Keratinocyte (primary cell): ENCODE measurements around the gene MAP3K3. TPM values are rescaled to one million over a fixed set of nuclear protein-coding genes. Genes with fewer than 3 reads are reported as not detected.

Experiments
- DNase-seq: peaks from one replicate; pipeline ENCODE4 v3.0.0-alpha.2; 2011; ENCODE audit warnings: low read depth, missing footprints, low spot score
- FAIRE-seq: peaks from 2 replicates; lab custom pipeline; 2011; peaks lifted over from hg19 to GRCh38; lab: Jason Lieb, UNC
- H2AFZ ChIP-seq: 2 replicates; pipeline ENCODE4 v1.6.0; 2012; ENCODE audit warnings: low read length, control low read depth, inconsistent platforms; ENCODE audit not compliant: control insufficient read depth
- H3K27ac ChIP-seq: 2 replicates; pipeline ENCODE4 v1.5.1; 2011; ENCODE audit warnings: low read length; ENCODE audit not compliant: control insufficient read depth, insufficient read depth
- H3K27me3 ChIP-seq: 3 replicates; pipeline ENCODE4 v1.6.0; 2011; ENCODE audit warnings: low read length; ENCODE audit not compliant: control insufficient read depth, insufficient read depth; ENCODE audit errors: extremely low read depth
- H3K36me3 ChIP-seq, 2 experiments: 2 replicates in 1 of 2; 3 replicates in 1 of 2; pipeline ENCODE4 v1.5.1; 2011; ENCODE audit warnings: low read length in 2 of 2, mild to moderate bottlenecking in 1 of 2; ENCODE audit not compliant: control insufficient read depth in 2 of 2, insufficient read depth in 2 of 2; ENCODE audit errors: extremely low read depth in 1 of 2
- H3K4me1 ChIP-seq: 3 replicates; pipeline ENCODE4 v1.5.1; 2011; ENCODE audit warnings: low read length; ENCODE audit not compliant: control insufficient read depth, insufficient read depth; ENCODE audit errors: extremely low read depth
- H3K4me2 ChIP-seq: 3 replicates; pipeline ENCODE4 v1.6.0; 2011; ENCODE audit warnings: low read depth, low read length; ENCODE audit not compliant: control insufficient read depth, insufficient read depth; ENCODE audit errors: extremely low read depth
- H3K4me3 ChIP-seq, 3 experiments: fragments of 200-600 bp in 1 of 3; sonication (generic) in 1 of 3; 2 replicates in 2 of 3; 3 replicates in 1 of 3; pipeline ENCODE4 v1.5.1; 2011 to 2016; ENCODE audit warnings: low read length in 3 of 3, mild to moderate bottlenecking in 3 of 3, control low read depth in 2 of 3, inconsistent platforms in 1 of 3, low read depth in 1 of 3, mixed read lengths in 1 of 3, mixed run types in 1 of 3, moderate library complexity in 1 of 3; ENCODE audit not compliant: control insufficient read depth in 2 of 3, insufficient read depth in 2 of 3; ENCODE audit errors: extremely low read depth in 1 of 3
- H3K79me2 ChIP-seq: 2 replicates; pipeline ENCODE4 v1.6.0; 2012; ENCODE audit warnings: low read length; ENCODE audit not compliant: control insufficient read depth, insufficient read depth
- H3K9ac ChIP-seq: 3 replicates; pipeline ENCODE4 v1.6.0; 2011; ENCODE audit warnings: low read length; ENCODE audit not compliant: control insufficient read depth, insufficient read depth; ENCODE audit errors: extremely low read depth
- H3K9me1 ChIP-seq: 3 replicates; pipeline ENCODE4 v1.6.0; 2011; ENCODE audit warnings: low read length; ENCODE audit not compliant: control insufficient read depth, insufficient read depth; ENCODE audit errors: extremely low read depth
- H3K9me3 ChIP-seq: 2 replicates; pipeline ENCODE4 v1.5.1; 2012; ENCODE audit warnings: low read depth, low read length; ENCODE audit not compliant: control insufficient read depth
- H4K20me1 ChIP-seq: 3 replicates; pipeline ENCODE4 v1.6.0; 2011; ENCODE audit warnings: low read length; ENCODE audit not compliant: control insufficient read depth, insufficient read depth; ENCODE audit errors: extremely low read depth
- EZH2 ChIP-seq: IDR thresholded peaks from one replicate; pipeline ENCODE4 v1.6.1; 2012; ENCODE audit warnings: inconsistent platforms, mild to moderate bottlenecking, low read length, moderate library complexity
- dilution Hi-C: fragments of 300-500 bp; cut with MboI; formaldehyde crosslinking; loops from one replicate; pipeline ENCODE4 v1.7.0; 2020; ENCODE audit warnings: low sequenced_read_pairs; ENCODE audit not compliant: extremely low pct_ligation_motif_present
- polyA plus RNA-seq, 5 experiments: library from polyadenylated mRNA; depleted of rRNA in 3 of 5; stranded (reverse) in 3 of 5; stranded (forward) in 1 of 5; unstranded in 1 of 5; fragments of >200 nt; gene quantifications; 1 replicate in 1 of 5; 2 replicates in 3 of 5; 3 replicates in 1 of 5; pipeline versions ENCODE4 v1.2.1 to v1.2.3, GENCODE V29; 2011 to 2012; ENCODE audit warnings: missing spikeins in 2 of 5, low read depth in 1 of 5, low replicate concordance in 1 of 5
- TF ChIP-seq, protein P1 (sequence below), 3 experiments: IDR thresholded peaks in 1 of 3; conservative IDR thresholded peaks in 1 of 3; optimal IDR thresholded peaks in 1 of 3; 2 replicates in 2 of 3; 3 replicates in 1 of 3; pipeline versions ENCODE3 to v1.5.1; 2011; ENCODE audit warnings: low read length in 3 of 3, mild to moderate bottlenecking in 3 of 3, moderate library complexity in 2 of 3, control low read depth in 1 of 3, inconsistent platforms in 1 of 3; ENCODE audit not compliant: insufficient read depth in 2 of 3; ENCODE audit errors: extremely low read depth in 1 of 3

Gene MAP3K3
- polyA plus RNA-seq, 1 donor (not counting 4 experiments of a cell fraction or from before 2014, with no cell fraction given) = 9.8 TPM

DNA sequence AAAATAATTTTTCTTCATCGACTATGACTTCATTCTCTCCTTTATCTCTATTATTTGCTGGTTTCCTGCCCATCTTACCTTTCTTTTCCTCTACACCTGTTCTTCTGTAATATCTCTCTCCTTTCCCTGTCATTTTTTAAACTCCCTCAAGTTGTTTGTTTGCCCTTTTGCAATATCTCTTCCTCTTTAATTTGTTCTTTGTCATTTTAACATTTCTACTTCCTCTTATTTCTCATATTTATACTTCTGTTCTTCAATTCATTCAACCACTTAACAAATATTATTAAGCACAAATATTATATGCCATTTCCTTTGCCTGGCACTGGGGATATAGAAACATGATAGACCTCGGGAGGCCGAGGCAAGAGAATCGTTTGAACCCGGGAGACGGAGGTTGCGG lies 22.6 kb downstream of the MAP3K3 start:
- Histone ChIP-seq H3K79me2 (no peaks in the 10 kb centered on the region), H3K9me3 (no peaks in the 10 kb centered on the region), H3K9me1 (peaks cover 2% of the 10 kb centered on the region), H4K20me1 (no peaks in the 10 kb centered on the region), H3K27me3 (no peaks in the 10 kb centered on the region), H3K4me3 (no peak overlapping the region), H3K4me2 (no peak overlapping the region), H2AFZ (no peak overlapping the region), H3K27ac (no peak overlapping the region), H3K4me1 (peaks cover 23% of the 10 kb centered on the region), H3K9ac (no peak overlapping the region), H3K36me3 (no peaks in the 10 kb centered on the region)
- dilution Hi-C loops = no loop called here
- no peak for TF ChIP-seq EZH2
- TF ChIP-seq, protein P1, sequence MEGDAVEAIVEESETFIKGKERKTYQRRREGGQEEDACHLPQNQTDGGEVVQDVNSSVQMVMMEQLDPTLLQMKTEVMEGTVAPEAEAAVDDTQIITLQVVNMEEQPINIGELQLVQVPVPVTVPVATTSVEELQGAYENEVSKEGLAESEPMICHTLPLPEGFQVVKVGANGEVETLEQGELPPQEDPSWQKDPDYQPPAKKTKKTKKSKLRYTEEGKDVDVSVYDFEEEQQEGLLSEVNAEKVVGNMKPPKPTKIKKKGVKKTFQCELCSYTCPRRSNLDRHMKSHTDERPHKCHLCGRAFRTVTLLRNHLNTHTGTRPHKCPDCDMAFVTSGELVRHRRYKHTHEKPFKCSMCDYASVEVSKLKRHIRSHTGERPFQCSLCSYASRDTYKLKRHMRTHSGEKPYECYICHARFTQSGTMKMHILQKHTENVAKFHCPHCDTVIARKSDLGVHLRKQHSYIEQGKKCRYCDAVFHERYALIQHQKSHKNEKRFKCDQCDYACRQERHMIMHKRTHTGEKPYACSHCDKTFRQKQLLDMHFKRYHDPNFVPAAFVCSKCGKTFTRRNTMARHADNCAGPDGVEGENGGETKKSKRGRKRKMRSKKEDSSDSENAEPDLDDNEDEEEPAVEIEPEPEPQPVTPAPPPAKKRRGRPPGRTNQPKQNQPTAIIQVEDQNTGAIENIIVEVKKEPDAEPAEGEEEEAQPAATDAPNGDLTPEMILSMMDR (optimal IDR thresholded peaks at IDR 0.05 in 1 of 3, IDR thresholded peaks at IDR 0.05 in 1 of 3, conservative IDR thresholded peaks at IDR 0.05 in 1 of 3; ENCODE audit: extremely low read depth in 1 of 3, insufficient read depth in 2 of 3, low read length in 3 of 3) = no peak
- FAIRE-seq (no peak), DNase-seq (no peak)

GRCh38 chr17:63645775-63646487 lies 23.7 kb downstream of the MAP3K3 start:
- dilution Hi-C loops = no loop called here
- H3K4me1 ChIP-seq = peaks cover 23% of the 10 kb centered on the region
- peak overlapping the region; percentile 29 for H3K4me2 ChIP-seq
- no peak overlapping the region for H3K9ac ChIP-seq
- H3K27me3 ChIP-seq = no peaks in the 10 kb centered on the region
- H3K9me1 ChIP-seq = peaks cover 2% of the 10 kb centered on the region
- no peak for TF ChIP-seq EZH2
- TF ChIP-seq, protein P1 (optimal IDR thresholded peaks at IDR 0.05 in 1 of 3, IDR thresholded peaks at IDR 0.05 in 1 of 3, conservative IDR thresholded peaks at IDR 0.05 in 1 of 3; ENCODE audit: extremely low read depth in 1 of 3, insufficient read depth in 2 of 3, low read length in 3 of 3) = no peak
- no peaks in the 10 kb centered on the region for H3K9me3 ChIP-seq
- H3K27ac ChIP-seq = no peak overlapping the region
- H3K36me3 ChIP-seq = no peaks in the 10 kb centered on the region
- no peak overlapping the region for H3K4me3 ChIP-seq
- H3K79me2 ChIP-seq = no peaks in the 10 kb centered on the region
- no peaks in the 10 kb centered on the region for H4K20me1 ChIP-seq
- FAIRE-seq (peak; percentile 96), DNase-seq (peak; percentile 52)
- H2AFZ ChIP-seq = no peak overlapping the region
